ENCODE data around the gene CTR9.

GRCh38 chr11:10716543-10717259 is 34.3 kb upstream of the CTR9 start:
- TF ChIP-seq, protein P1, sequence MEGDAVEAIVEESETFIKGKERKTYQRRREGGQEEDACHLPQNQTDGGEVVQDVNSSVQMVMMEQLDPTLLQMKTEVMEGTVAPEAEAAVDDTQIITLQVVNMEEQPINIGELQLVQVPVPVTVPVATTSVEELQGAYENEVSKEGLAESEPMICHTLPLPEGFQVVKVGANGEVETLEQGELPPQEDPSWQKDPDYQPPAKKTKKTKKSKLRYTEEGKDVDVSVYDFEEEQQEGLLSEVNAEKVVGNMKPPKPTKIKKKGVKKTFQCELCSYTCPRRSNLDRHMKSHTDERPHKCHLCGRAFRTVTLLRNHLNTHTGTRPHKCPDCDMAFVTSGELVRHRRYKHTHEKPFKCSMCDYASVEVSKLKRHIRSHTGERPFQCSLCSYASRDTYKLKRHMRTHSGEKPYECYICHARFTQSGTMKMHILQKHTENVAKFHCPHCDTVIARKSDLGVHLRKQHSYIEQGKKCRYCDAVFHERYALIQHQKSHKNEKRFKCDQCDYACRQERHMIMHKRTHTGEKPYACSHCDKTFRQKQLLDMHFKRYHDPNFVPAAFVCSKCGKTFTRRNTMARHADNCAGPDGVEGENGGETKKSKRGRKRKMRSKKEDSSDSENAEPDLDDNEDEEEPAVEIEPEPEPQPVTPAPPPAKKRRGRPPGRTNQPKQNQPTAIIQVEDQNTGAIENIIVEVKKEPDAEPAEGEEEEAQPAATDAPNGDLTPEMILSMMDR (conservative IDR thresholded peaks at IDR 0.05 in 1 of 2, IDR thresholded peaks at IDR 0.05 in 1 of 2; ENCODE audit: extremely low read depth in 1 of 2, insufficient read depth in 1 of 2, low read depth in 1 of 2, low read length in 2 of 2), result no peak
- no peak for TF ChIP-seq EZH2 (IDR thresholded peaks at IDR 0.05; ENCODE audit: borderline replicate concordance, low read length)

All from mammary epithelial cell (primary cell).